SK-N-MC (cell line): Measurements from ENCODE around the gene OLFML3.
"Not testable (repeated sequence)": the region's sequence is repeated elsewhere in the genome, so short reads cannot be mapped to it uniquely, and the experiment has no call there.

Experiments
- DNase-seq: peaks from one replicate; pipeline ENCODE4 v3.0.0-alpha.2; 2011; ENCODE audit warnings: low read depth, low spot score
- H3K27ac ChIP-seq: fragments of 200-600 bp; sonication (generic); 2 replicates; pipeline ENCODE4 v1.5.1; 2016; ENCODE audit warnings: mixed run types
- H3K36me3 ChIP-seq: fragments of 200-600 bp; sonication (generic); 2 replicates; pipeline ENCODE4 v1.6.1; 2017; ENCODE audit warnings: antibody characterized with exemption, low read length, mixed read lengths; ENCODE audit not compliant: insufficient read depth
- H3K4me3 ChIP-seq: fragments of 200-600 bp; sonication (generic); 2 replicates; pipeline ENCODE4 v1.5.1; 2016
- H3K9ac ChIP-seq: fragments of 200-600 bp; sonication (generic); 2 replicates; pipeline ENCODE4 v1.8.0; 2017; ENCODE audit warnings: mixed run types, mixed read lengths; ENCODE audit not compliant: insufficient read length
- H3K9me3 ChIP-seq: fragments of 200-600 bp; sonication (generic); 2 replicates; pipeline ENCODE4 v1.6.1; 2017; ENCODE audit warnings: low read depth, mild to moderate bottlenecking, antibody characterized with exemption, low read length, moderate library complexity, mixed read lengths
- EZH2 ChIP-seq: fragments of 200-600 bp; sonication (generic); IDR thresholded peaks from one replicate; pipeline ENCODE4 v1.6.1; 2017; ENCODE audit warnings: antibody characterized with exemption
- FOXP2 ChIP-seq: optimal IDR thresholded peaks from 2 replicates; pipeline ENCODE3; 2011; ENCODE audit warnings: mild to moderate bottlenecking, moderate library complexity; ENCODE audit not compliant: insufficient read depth; ENCODE audit errors: extremely low read length, control extremely low read depth
- POLR2AphosphoS5 ChIP-seq: IDR thresholded peaks from 2 replicates; pipeline ENCODE4 v1.6.1; 2012; ENCODE audit warnings: mild to moderate bottlenecking, low read depth, low read length, borderline replicate concordance

Gene OLFML3

GRCh38 chr1:114015075-114015474 is 35.8 kb downstream of the OLFML3 start:
- Histone ChIP-seq H3K9ac (no peak overlapping the region), H3K9me3 (no peaks in the 10 kb centered on the region), H3K27ac (no peak overlapping the region), H3K4me3 (no peak overlapping the region), H3K36me3 (no peaks in the 10 kb centered on the region)
- DNase-seq: no peak
- TF ChIP-seq EZH2 (no peak), POLR2AphosphoS5 (no peak), FOXP2 (no peak)

DNA sequence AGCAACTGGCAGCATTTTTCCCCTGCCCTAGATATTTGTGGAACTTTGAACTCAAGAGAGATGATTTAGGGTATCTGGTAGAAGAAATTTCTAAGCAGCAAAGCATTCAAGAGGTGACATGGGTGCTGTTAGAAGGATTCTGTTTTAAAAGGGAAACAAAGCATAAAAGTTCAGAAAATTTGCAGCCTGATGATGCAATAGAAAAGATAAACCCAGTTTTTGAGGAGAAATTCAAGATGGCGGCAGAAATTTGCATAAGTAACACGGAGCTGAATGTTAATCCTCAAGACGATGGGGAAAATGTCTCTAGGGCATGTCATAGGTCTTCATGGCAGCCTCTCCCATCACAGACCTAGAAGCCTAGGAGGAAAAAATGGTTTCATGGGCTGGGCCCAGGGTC is 40.5 kb downstream of the OLFML3 start:
- not testable (repeated sequence) for DNase-seq, H3K36me3 ChIP-seq, H3K27ac ChIP-seq, H3K4me3 ChIP-seq, H3K9me3 ChIP-seq, H3K9ac ChIP-seq

DNA sequence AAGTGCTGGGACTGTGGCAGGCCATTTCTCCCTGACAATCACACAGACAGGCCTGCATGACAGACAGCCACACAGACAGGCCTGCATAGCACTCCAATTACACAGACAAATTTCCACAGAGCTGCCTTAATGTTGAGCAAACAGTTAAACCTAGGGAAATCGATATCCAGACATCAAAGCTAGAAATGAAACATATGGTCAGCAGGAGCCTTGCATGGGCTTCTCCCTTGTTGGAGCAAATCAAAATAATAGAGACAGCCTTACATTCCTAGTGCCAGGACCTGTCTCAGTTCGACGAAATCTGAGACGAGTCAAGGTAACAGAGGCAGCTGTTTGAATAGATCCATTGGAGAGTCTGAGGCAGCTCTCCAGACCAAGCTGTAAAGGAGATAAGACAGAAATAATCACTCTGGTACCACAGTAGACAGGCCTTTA is 42.4 kb downstream of the OLFML3 start:
- no peak overlapping the region for H3K27ac ChIP-seq
- no peak for DNase-seq
- no peak for TF ChIP-seq FOXP2
- H3K9ac ChIP-seq: no peak overlapping the region
- H3K9me3 ChIP-seq: no peaks in the 10 kb centered on the region
- no peak overlapping the region for H3K4me3 ChIP-seq
- H3K36me3 ChIP-seq: no peaks in the 10 kb centered on the region

DNA sequence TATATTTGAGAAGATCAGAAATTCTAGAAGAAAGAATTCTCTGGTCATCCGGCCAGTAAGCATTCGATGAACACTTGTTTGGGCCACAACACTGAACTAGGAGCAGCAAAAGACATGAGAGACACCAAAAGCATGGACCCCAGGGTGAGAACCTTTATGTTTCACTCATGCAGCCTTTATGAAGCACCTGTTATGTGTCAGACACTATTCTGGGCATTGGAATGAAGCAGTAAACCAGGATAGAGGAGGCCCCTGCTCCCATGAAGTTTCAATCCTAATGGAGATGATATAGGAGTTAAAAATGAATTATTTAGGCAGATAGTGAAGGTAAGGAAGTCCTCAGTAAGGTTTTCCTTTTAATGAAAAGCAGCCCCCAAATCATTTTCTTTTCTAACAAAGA is 43.6 kb downstream of the OLFML3 start:
- TF ChIP-seq FOXP2: no peak
- TF ChIP-seq POLR2AphosphoS5: no peak
- TF ChIP-seq EZH2: no peak
- H3K36me3 ChIP-seq: no peaks in the 10 kb centered on the region

DNA sequence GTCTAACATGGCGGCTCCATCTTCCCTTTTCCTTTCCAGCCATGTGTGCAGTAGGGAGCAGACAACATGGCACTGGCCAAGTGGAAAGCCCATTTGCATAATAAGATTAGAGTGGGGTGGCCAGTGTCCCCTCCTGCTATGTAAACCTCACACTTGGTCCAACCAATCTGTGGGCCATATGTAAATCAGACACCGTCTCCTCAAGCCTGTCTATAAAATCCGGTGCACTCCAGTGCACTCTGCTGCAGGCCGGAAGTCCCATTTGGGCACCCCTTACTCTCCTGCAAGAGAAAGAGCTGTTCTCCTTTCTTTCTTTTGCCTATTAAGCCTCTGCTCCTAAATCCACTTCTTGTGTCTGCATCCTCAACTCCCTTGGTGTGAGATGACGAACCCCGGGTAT is 44.1 kb downstream of the OLFML3 start:
- Histone ChIP-seq H3K9ac (no peak overlapping the region), H3K9me3 (no peaks in the 10 kb centered on the region), H3K27ac (no peak overlapping the region), H3K36me3 (no peaks in the 10 kb centered on the region), H3K4me3 (no peak overlapping the region)
- no peak for DNase-seq
- no peak for TF ChIP-seq EZH2
- no peak for TF ChIP-seq POLR2AphosphoS5
- no peak for TF ChIP-seq FOXP2

More for the DNA sequence above, 43.6 kb downstream of the OLFML3 start:
- no peaks in the 10 kb centered on the region for H3K9me3 ChIP-seq
- H3K9ac ChIP-seq: no peak overlapping the region
- no peak for DNase-seq
- H3K4me3 ChIP-seq: no peak overlapping the region
- H3K27ac ChIP-seq: no peak overlapping the region

GRCh38 chr1:114024049-114024448 is 44.8 kb downstream of the OLFML3 start:
- H3K27ac ChIP-seq: no peak overlapping the region
- TF ChIP-seq EZH2 (no peak), FOXP2 (no peak), POLR2AphosphoS5 (no peak)
- H3K9ac ChIP-seq: no peak overlapping the region
- H3K9me3 ChIP-seq: no peaks in the 10 kb centered on the region
- H3K4me3 ChIP-seq: no peak overlapping the region
- H3K36me3 ChIP-seq: no peaks in the 10 kb centered on the region
- no peak for DNase-seq

DNA sequence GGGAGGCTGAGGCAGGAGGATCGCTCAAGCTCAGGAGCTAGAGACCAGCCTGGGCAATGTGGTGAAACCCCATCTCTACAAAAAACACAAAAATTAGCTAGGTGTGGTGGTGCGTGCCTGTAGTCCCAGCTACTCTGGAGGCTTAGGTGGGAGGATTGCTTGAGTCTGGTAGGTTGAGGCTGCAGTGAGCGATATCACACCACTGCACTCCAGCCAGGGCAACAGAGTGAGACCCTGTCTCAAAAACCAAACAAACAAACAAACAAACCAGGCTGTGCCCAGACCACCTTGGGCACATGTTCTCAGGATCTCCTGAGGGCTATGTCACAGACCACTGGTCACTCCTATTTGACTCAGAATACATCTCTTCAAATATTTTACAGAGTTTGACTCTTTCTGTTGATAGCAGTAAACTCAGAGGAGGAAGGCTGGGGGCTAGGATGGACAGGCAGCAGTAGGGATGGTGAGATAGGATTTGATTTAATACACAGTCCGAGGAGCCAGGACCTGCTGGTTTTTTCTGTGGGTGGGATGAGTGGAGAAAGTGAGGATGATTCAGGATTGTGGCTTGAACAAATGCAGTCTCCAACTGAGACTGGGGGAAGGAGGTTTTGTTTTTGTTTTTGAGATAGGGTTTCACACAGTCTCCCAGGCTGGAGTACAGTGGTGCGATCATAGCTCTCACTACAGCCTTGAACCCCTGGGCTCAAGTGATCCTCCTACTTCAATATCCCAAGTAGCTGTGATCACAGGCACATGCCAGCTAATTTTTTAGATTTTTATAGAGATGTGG is 46.5 kb downstream of the OLFML3 start:
- TF ChIP-seq FOXP2 (no peak), POLR2AphosphoS5 (no peak), EZH2 (no peak)

GRCh38 chr1:114026797-114027196 is 47.5 kb downstream of the OLFML3 start:
- no peak overlapping the region for H3K27ac ChIP-seq
- H3K9me3 ChIP-seq: no peaks in the 10 kb centered on the region
- no peak for DNase-seq
- no peak for TF ChIP-seq EZH2
- no peak for TF ChIP-seq POLR2AphosphoS5
- no peak overlapping the region for H3K9ac ChIP-seq
- H3K4me3 ChIP-seq: no peak overlapping the region
- no peaks in the 10 kb centered on the region for H3K36me3 ChIP-seq

More for the DNA sequence above, 46.5 kb downstream of the OLFML3 start:
- H3K4me3 ChIP-seq: no peak overlapping the region
- DNase-seq: no peak
- no peak overlapping the region for H3K27ac ChIP-seq
- no peaks in the 10 kb centered on the region for H3K36me3 ChIP-seq
- H3K9me3 ChIP-seq: no peaks in the 10 kb centered on the region
- no peak overlapping the region for H3K9ac ChIP-seq
